HepG2 (cell line): ENCODE results near the gene SLC2A11. TPM values are rescaled to one million over a fixed set of nuclear protein-coding genes. Genes with fewer than 3 reads are reported as not detected.
A peak's percentile ranks its signal among the peaks of the same experiment; 100 is the strongest.

Experiments
- AGO1 ChIP-seq: fragments of 200-400 bp; formaldehyde crosslinking; IDR thresholded peaks from 2 replicates; pipeline ENCODE4 v1.6.1; 2017; ENCODE audit warnings: mild to moderate bottlenecking, low read depth, low read length, moderate library complexity; ENCODE audit not compliant: poor library complexity, severe bottlenecking
- BATF2 ChIP-seq: sonication (generic); formaldehyde crosslinking; IDR thresholded peaks from 2 replicates; pipeline ENCODE4 v1.8.0; 2022; ENCODE audit warnings: mild to moderate bottlenecking, missing genetic modification reagents, moderate library complexity
- BRCA1 ChIP-seq: sonication (generic); formaldehyde crosslinking; IDR thresholded peaks from 2 replicates; pipeline ENCODE4 v1.4.0; 2020; ENCODE audit warnings: missing genetic modification reagents
- EEA1 ChIP-seq: sonication (generic); formaldehyde crosslinking; IDR thresholded peaks from 2 replicates; pipeline ENCODE4 v1.5.1; 2020; ENCODE audit warnings: mild to moderate bottlenecking, missing genetic modification reagents, borderline replicate concordance
- FOXO1 ChIP-seq: sonication (generic); formaldehyde crosslinking; IDR thresholded peaks from 2 replicates; pipeline ENCODE4 v1.4.0; 2020; ENCODE audit warnings: missing genetic modification reagents
- HNRNPK ChIP-seq: fragments of 200-400 bp; formaldehyde crosslinking; IDR thresholded peaks from 2 replicates; pipeline ENCODE4 v1.6.1; 2018; ENCODE audit warnings: low read length, low read depth, moderate library complexity, mild to moderate bottlenecking; ENCODE audit not compliant: poor library complexity, severe bottlenecking
- HNRNPLL ChIP-seq: fragments of 200-400 bp; formaldehyde crosslinking; IDR thresholded peaks from 2 replicates; pipeline ENCODE4 v1.6.1; 2017; ENCODE audit warnings: mild to moderate bottlenecking, low read depth, low read length; ENCODE audit not compliant: poor library complexity, severe bottlenecking
- MATR3 ChIP-seq: sonication (generic); formaldehyde crosslinking; IDR thresholded peaks from 2 replicates; pipeline ENCODE4 v1.4.0; 2020; ENCODE audit warnings: missing genetic modification reagents
- RXRA ChIP-seq: sonication (generic); formaldehyde crosslinking; IDR thresholded peaks from 2 replicates; pipeline ENCODE4 v1.5.1; 2020; ENCODE audit warnings: missing genetic modification reagents
- SKI ChIP-seq: fragments of 450-650 bp; IDR thresholded peaks from one replicate; pipeline ENCODE4 v1.6.1; 2018; ENCODE audit warnings: mild to moderate bottlenecking; ENCODE audit not compliant: partially characterized antibody
- SP5 ChIP-seq: IDR thresholded peaks from 2 replicates; pipeline ENCODE4 v1.6.1; 2016; ENCODE audit warnings: low read depth, borderline replicate concordance
- USF2 ChIP-seq, 2 experiments: sonication (generic) in 1 of 2; formaldehyde crosslinking in 1 of 2; IDR thresholded peaks; 2 replicates each; pipeline versions ENCODE4 v1.5.1 to v1.6.1; 2011 to 2020; ENCODE audit warnings: borderline replicate concordance in 1 of 2, low read depth in 1 of 2, low read length in 1 of 2, mild to moderate bottlenecking in 1 of 2, missing genetic modification reagents in 1 of 2, moderate library complexity in 1 of 2
- ZBTB26 ChIP-seq: IDR thresholded peaks from 2 replicates; pipeline ENCODE4 v1.6.1; 2016; ENCODE audit warnings: missing compliant biosample characterization, missing genetic modification reagents, borderline replicate concordance
- ZFP1 ChIP-seq: IDR thresholded peaks from 2 replicates; pipeline ENCODE4 v1.6.1; 2016
- ZKSCAN5 ChIP-seq: sonication (generic); formaldehyde crosslinking; IDR thresholded peaks from 2 replicates; pipeline ENCODE4 v1.5.1; 2020; ENCODE audit warnings: mild to moderate bottlenecking, missing genetic modification reagents
- ZNF124 ChIP-seq: sonication (generic); formaldehyde crosslinking; IDR thresholded peaks from 2 replicates; pipeline ENCODE4 v1.4.0; 2020; ENCODE audit warnings: missing genetic modification reagents
- ZNF230 ChIP-seq: sonication (generic); formaldehyde crosslinking; IDR thresholded peaks from 2 replicates; pipeline ENCODE4 v1.4.0; 2020; ENCODE audit warnings: mild to moderate bottlenecking, missing genetic modification reagents
- ZNF441 ChIP-seq: sonication (generic); formaldehyde crosslinking; IDR thresholded peaks from 2 replicates; pipeline ENCODE4 v1.7.0; 2021; ENCODE audit warnings: missing genetic modification reagents, borderline replicate concordance
- ZNF709 ChIP-seq: sonication (generic); formaldehyde crosslinking; IDR thresholded peaks from 2 replicates; pipeline ENCODE4 v1.5.0; 2020; ENCODE audit warnings: mild to moderate bottlenecking, missing genetic modification reagents
- ZNF761 ChIP-seq: sonication (generic); formaldehyde crosslinking; conservative IDR thresholded peaks from 2 replicates; pipeline ENCODE4 v1.4.0; 2020; ENCODE audit warnings: mild to moderate bottlenecking, missing genetic modification reagents
- ZNF777 ChIP-seq: sonication (generic); formaldehyde crosslinking; IDR thresholded peaks from 2 replicates; pipeline ENCODE4 v1.4.0; 2020; ENCODE audit warnings: missing genetic modification reagents
- ZUFSP ChIP-seq: sonication (generic); formaldehyde crosslinking; IDR thresholded peaks from 2 replicates; pipeline ENCODE4 v1.9.0; 2021; ENCODE audit warnings: missing genetic modification reagents, mild to moderate bottlenecking, borderline replicate concordance
- polyA plus RNA-seq, 8 experiments: library from polyadenylated mRNA; depleted of rRNA in 3 of 8; stranded (reverse) in 7 of 8; unstranded in 1 of 8; fragments of >200 nt; fragmentation: Illumina TruSeq in 4 of 8; extraction: Trizol in 4 of 8; gene quantifications; 2 replicates each; pipeline versions ENCODE4 v1.2.1 to v1.2.3, GENCODE V29; 2011 to 2016; ENCODE audit warnings: low read depth in 4 of 8, missing spikeins in 1 of 8, mixed read lengths in 1 of 8; ENCODE audit not compliant: insufficient read depth in 1 of 8
- total RNA-seq, 5 experiments: library from RNA; depleted of rRNA; stranded (reverse); fragments of >200 nt; fragmentation: Illumina TruSeq; extraction: Trizol; gene quantifications; 2 replicates each; pipeline ENCODE4 v1.2.3, GENCODE V29; 2016; ENCODE audit warnings: low read depth in 1 of 5

The SLC2A11 gene
- total and polyA plus RNA-seq, 2 of the 13 experiments (the other 11 are each of a cell fraction or from before 2014, with no cell fraction given): 15.2 to 15.4 TPM

GRCh38 chr22:23894710-23895598 lies 37.3 kb downstream of the SLC2A11 start (continued):
- TF ChIP-seq RXRA (CRISPR knock-in tag) (0 out of 2 replicates have a peak, but pooled peaks have one; percentile 16), ZNF761 (CRISPR knock-in tag) (peak; percentile 55; the same call in 1 of the 2 replicates), BRCA1 (CRISPR knock-in tag) (peak; percentile 49; the same call in 1 of the 2 replicates), ZKSCAN5 (no peak), SP5 (CRISPR knock-in tag) (peak; percentile 23; the same call in 1 of the 2 replicates), HNRNPK (peak; percentile 42), EEA1 (CRISPR knock-in tag) (peak; percentile 17; the same call in 1 of the 2 replicates), ZNF777 (peak; percentile 28; the same call in 1 of the 2 replicates), ZNF441 (CRISPR knock-in tag) (peak; percentile 48; the same call in 1 of the 2 replicates), ZBTB26 (CRISPR knock-in tag) (0 out of 2 replicates have a peak, but pooled peaks have one; percentile 15), SKI (no peak), MATR3 (no peak), USF2 (IDR thresholded peaks at IDR 0.05; ENCODE audit: low read depth, low read length) (peak; percentile 60; the same call in 1 of the 2 replicates), USF2 (CRISPR knock-in tag; IDR thresholded peaks at IDR 0.05; ENCODE audit: borderline replicate concordance) (peak; percentile 63; the same call in 1 of the 2 replicates), ZNF709 (CRISPR knock-in tag) (peak; percentile 72; the same call in 1 of the 2 replicates), ZUFSP (CRISPR knock-in tag) (no peak), ZNF124 (peak; percentile 15; the same call in 1 of the 2 replicates), AGO1 (peak; percentile 52), FOXO1 (CRISPR knock-in tag) (0 out of 2 replicates have a peak, but pooled peaks have one; percentile 28), ZFP1 (CRISPR knock-in tag) (peak; percentile 41; the same call in 1 of the 2 replicates), BATF2 (0 out of 2 replicates have a peak, but pooled peaks have one; percentile 80), ZNF230 (CRISPR knock-in tag) (peak; percentile 80; the same call in 1 of the 2 replicates), HNRNPLL (peak; percentile 94)
